Measurements from ENCODE around the gene DCUN1D3.
A peak's percentile ranks its signal among the peaks of the same experiment; 100 is the strongest.
"Not testable (repeated sequence)": the region's sequence is repeated elsewhere in the genome, so short reads cannot be mapped to it uniquely, and the experiment has no call there.

The DCUN1D3 gene

GRCh38 chr16:20900299-20901067 lies at the start of gene DCUN1D3, which contains the start of gene LYRM1:
TSS of gene DCUN1D3 (minus strand) at chr16:20900358. CDS start at chr16:20862538, 37,820 bp downstream.
TSS of gene LYRM1 (plus strand) at chr16:20900771. CDS start at chr16:20915556, 14,785 bp downstream.
- DNase-seq = peak; percentile 94

DNA sequence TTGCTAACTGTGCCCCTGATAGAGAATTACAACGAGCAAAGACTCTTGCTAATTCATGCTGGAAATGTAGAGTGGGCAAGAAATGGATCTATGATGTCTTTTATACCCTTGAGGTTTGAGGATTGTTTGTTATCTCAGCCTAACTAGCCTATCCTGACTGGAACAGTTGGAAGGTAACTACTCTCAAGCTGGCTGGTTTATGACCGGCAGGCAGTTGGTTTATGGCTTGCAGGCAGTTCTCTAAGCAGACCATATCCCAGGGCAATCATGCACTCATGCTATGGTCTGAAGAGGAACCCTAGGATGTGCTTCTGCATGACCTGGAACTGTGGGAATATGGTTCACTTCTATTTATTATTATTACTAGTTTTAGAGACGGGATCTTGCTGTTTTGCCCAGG lies 49.5 kb upstream of the DCUN1D3 start:
- DNase-seq = no peak

GRCh38 chr16:20948444-20948843 lies 48.3 kb upstream of the DCUN1D3 start:
- DNase-seq = no peak

- DNase-seq = no peak
Observed at GRCh38 chr16:20946015-20946629, 46.0 kb upstream of the DCUN1D3 start.

DNA sequence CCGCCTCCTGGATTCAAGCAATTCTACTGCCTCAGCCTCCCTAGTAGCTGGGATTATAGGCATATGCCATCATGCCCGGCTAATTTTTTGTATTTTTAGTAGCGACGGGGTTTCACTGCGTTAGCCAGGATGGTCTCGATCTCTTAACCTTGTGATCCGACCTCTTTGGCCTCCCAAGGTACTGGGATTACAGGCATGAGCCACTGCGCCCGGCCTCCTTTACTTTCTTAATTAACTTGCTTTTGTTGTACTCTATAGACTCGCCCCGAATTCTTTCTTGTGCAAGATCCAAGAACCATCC lies 45.4 kb upstream of the DCUN1D3 start:
- not testable (repeated sequence) for DNase-seq

DNA sequence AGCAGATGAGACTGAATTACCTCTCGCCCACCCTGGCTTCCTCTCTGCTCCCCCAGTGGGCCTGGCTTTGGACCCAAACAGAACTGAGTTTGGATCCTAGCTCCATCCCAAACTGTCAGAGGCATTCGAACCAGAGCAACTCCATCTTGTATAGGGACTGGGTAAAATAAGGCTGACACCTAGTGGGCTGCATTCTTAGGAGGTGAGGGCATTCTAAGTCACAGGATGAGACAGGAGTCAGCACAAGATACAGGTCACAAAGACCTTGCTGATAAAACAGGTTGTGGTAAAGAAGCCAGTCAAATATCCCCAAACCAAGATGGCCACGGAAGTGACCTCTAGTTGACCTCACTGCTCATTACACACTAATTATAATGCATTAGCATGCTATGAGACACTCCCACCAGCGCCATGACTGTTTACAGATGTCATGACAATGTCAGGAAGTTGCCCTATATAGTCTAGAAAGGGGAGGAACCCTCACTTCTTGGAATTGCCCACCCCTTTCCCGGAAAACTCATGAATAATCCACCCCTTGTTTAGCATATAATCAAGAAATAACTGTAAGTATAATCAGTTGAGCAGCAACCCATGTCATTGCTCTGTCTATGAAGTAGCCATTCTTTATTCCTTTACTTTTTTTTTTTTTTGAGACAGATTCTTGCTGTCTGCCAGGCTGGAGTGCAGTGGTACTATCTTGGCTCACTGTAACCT lies 44.9 kb upstream of the DCUN1D3 start:
- DNase-seq = peak; percentile 38

GRCh38 chr16:20942256-20942655 lies 42.1 kb upstream of the DCUN1D3 start:
- no peak for DNase-seq

DNA sequence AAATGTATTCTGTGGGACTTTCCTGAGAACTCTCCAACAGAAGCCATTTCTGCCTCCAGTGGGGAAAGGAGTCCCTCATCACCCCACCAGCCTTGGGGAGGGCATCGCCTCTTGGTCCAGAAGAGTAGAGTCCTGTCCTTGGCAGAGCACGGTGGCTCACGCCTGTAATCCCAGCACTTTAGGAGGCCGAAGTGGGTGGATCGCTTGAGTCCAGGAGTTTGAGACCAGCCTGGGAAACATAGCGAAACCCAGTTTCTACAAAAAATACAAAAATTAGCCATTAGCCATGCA lies 41.4 kb upstream of the DCUN1D3 start:
- DNase-seq = no peak

- DNase-seq = no peak
Observed at GRCh38 chr16:20940871-20941635, 40.9 kb upstream of the DCUN1D3 start.

DNA sequence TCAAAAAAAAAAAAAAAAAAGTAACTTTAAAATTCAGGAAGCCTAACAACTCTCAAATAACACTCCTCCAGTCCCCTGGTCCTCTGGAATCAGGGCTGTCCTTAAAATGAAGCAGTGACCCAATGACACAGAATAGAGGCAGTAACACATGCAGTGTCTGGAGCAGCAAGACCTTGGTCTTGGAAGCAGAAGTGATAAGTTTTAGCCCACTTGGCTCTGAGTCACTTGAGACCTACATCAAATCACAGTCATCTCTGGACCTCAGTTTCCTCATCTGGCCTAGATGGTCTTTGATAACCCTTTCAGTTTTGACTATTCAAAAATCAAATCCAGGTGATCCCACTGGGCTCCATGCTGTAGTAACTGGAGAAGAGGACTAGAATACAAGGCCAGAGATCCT lies 39.5 kb upstream of the DCUN1D3 start:
- no peak for DNase-seq

DNA sequence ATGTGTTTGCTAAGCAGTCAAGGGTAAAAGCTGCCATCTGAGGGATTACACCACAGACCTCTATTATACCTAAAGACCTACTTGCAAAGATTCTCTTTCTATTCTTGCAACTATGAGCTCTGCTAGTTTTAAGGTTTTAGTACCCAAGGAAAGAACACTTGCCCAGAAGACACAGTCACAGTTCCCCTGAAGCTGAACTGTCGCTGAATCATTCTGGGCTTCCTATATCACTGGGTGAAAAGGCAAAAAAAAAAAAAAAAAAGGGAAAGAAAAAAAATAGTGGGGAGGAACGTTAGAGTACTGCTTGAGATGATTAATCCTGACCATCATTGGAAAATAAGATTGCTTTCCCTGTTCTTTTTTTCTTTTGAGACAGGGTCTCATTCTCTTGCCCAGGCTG lies 38.3 kb upstream of the DCUN1D3 start:
- DNase-seq = no peak

GRCh38 chr16:20937736-20938135 lies 37.6 kb upstream of the DCUN1D3 start:
- DNase-seq = no peak

DNA sequence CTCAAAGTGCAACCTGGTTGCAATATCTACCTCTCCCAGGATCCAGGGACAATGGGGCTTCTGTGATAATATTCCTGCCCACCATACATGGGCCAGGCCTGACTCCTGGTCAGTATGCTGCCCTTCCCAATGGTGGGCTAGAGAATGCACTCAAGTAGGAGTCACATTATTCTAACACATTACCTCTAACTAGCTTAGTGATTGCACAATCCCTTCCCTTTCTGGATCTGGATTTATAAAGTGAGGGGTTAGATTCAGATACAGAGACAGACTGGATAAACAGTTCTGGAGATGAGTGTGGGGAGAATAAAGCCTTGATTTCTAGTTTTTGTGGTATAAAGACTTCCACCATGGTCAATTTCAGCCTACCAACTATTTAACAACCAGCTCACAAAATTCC lies 33.4 kb upstream of the DCUN1D3 start:
- no peak for DNase-seq

GRCh38 chr16:20931066-20931600 lies 31.0 kb upstream of the DCUN1D3 start:
- no peak for DNase-seq

- DNase-seq = no peak
Observed at GRCh38 chr16:20930365-20930690, 30.2 kb upstream of the DCUN1D3 start.

DNA sequence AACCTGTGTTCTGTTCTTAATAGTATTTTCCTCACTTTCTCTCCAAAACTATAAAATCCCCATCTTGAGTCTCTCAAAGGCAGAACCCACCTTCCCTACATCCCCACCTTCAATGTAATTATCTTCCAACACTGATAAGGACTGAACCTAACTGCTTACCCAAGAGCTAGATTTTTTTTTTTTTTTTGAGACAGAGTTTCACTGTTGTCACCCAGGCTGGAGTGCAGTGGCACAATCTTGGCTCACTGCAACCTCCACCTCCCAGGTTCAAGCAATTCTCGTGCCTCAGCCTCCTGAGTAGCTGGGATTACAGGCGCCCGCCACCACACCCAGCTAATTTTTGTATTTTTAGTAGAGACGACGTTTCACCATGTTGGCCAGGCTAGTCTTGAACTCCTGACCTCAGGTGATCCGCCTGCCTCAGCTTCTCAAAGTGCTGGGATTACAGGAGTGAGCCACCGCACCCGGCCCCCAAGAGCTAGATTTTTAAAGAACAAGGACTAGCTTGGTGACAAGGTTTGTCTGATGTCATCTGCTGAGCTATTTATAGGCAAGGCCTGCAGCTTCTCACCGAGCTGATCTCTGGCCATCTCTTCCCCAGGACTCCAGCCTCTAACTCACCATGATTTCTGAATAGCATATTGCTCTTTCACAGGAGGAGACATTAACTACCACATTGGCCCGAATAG lies 29.7 kb upstream of the DCUN1D3 start:
- not testable (repeated sequence) for DNase-seq

- no peak for DNase-seq
Observed at GRCh38 chr16:20928774-20929411, 28.7 kb upstream of the DCUN1D3 start.

DNA sequence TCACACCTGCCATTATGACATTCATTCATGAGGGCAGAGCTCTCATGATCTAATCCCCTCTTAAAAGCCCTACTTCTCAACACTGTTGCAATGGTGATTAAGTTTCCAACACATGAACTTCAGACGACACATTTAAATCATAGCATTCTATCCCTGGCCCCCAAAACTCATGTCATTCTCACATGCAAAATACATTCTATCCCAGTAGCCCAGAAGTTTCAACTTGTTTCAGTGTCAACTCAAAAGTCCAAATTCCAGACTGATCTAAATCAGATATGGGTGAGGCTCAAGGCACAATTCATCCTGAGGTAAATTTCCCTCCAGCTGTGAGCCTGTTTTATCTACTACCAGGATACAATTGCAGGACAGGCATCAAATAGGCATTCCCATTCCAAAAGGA lies 25.6 kb upstream of the DCUN1D3 start:
- DNase-seq = no peak

DNA sequence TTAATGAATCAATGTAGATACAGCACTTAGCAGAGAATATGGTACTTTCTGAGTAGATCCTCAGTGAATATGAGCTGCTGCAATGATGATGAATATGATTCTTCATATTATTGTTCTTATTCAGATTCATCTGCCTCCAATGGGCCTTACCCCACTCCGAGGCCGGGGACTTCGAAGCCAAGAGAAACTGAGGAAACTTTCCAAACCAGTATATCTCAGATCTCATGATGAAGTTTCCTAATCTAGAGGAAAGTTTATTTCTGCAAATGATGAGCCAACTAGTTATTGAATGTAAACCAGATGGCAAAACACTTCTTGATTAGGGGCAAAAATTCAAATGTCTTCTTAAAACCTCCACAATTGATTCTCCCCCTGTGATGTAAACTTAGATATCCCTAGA lies 23.7 kb upstream of the DCUN1D3 start:
- no peak for DNase-seq

DNA sequence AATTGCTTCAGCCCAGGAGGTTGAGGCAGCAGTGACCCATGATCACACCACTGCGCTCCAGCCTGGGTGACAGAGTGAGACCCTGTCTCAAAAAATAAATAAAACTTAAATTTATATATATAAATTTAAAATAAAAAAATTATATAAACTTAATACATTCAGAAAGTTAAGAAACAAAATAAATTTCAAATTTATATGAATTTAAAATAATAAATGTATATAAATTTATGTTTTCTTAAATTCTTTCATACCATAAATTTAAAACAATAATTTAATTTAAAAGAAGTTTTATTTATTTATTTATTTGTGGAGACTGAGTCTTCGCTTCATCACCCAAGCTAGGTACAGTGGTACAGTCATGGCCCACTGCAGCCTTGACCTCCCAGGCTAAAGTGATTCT lies 20.6 kb upstream of the DCUN1D3 start:
- no peak for DNase-seq

DNA sequence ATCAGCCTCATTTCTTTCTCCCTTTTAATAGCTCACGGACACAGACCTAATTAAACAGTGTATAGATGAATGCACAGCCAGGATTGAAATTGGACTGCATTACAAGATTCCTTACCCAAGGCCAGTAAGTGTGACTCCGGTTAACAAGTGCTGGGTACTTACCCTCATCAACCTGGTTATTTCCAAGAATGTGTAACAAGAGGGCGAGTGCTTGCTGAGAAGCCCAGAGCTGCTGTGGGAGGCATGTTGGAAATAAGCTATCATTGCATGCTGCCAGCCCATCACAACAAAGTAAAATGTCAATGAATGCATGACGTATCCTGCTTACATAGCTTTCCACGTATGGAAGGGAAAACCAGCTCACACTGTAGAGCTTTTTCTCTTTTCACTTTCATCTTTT lies 19.9 kb upstream of the DCUN1D3 start:
- no peak for DNase-seq

All from CD4-positive, alpha-beta T cell treated with Interleukin-15 for 1 hour (primary cell).